GM18519 (cell line): Measurements from ENCODE around the gene CAPN12.

Experiments used
- ATAC-seq: cut with Tn5 transposase; IDR thresholded peaks from one replicate; pipeline ENCODE4 v1.9.1; 2021; ENCODE audit warnings: mild to moderate bottlenecking, moderate library complexity; ENCODE audit not compliant: unreplicated experiment, low FRiP score

Gene CAPN12

DNA sequence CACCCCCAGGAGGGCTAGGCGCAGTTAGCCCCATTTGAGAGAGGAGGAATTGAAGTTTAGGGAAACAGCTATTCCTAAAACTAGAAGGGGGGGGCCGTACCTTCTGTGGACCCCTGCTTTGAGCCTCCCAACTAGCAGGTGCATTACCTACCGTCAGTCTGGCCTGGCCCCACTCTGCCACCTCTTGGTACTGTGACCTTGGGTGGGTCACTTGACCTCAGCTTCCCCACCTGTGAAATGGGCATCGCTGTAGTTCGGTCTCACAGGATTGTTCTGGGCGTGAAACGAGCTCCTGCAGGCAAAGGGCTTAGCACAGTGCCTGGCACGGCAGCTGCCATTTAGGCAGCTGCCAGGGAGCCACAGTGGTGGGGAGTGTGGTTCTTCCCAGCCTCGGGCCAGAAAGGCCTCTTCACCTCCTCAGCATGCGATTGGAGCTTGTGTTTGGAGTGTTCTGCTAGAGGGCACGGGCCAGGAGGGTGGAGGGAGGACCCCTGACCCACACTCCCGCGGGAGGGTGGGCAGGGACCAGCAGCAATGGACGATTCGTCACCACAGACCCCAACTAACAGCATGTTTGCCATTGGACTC lies 32.0 kb downstream of the CAPN12 start:
- no peak for ATAC-seq

DNA sequence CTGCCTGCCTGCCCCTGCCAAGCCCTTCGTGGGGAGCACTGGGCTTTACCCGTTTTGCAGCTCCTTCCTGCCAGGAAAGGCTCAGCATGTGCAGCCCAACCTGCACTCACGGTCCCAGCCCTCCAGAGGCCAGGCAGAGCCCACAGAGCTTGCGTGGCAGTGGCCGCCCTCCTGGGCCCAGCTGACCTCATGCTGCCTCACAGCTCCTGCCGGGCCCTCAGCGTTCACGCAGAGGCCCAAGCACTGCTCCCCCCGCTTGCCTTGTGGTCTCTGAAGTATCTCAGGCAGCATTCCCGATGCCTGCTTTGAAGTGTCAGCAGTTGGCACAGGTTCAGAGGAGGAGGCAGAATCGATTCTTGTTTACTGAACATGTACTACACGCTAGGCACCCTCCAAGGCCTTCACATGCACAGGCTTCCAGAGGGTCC lies 32.5 kb downstream of the CAPN12 start:
- no peak for ATAC-seq

DNA sequence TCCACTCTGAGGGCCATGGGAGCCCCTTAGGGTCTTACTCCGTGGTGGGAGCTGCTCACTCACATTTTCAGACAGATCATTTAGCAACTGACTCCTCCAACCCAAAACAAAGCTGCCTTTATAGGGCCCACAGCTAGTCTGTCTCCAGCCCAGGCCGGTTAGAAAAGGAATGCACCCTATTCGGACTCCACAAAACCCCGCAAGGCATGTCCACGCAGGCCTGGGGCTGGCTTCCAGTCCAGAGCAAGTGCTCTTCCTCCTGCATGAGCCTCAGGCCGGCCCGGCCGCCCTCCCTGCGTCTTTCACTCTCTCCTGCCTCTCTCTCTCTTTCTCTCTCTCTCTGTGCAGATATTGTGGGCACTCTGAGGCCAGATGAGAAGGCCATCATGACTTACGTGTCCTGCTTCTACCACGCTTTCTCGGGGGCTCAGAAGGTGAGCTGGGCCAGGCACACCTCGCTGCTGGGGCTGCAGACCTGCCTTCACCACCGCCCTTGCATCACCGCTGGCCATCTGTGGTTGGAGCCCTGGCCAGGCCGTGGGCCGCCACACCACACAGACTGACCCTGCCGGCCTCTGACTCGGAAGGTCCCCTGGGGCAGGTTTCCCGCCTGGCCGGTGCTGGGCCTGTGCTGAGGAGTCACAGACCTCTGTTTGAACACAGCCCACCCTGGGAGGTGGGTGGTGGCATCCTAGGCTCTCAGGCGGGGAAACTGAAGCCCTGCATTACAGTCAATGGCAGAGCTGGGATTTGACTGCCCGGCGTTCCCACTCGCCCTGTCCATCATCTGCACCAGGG lies 33.1 kb downstream of the CAPN12 start:
- ATAC-seq = no peak

DNA sequence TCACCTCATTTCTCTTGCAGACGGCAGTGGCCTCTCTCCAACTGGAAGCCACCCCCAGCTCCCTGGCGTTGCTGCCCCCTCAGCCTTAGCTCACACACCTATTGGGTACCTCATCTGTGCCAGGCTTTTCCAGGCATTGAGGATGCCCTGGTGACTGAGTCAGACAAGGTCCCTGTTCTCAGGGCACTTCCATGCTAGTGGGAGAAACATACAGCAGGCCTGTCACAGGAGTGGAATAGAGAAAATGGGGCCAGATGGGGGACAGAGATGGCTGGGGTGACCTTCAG lies 33.9 kb downstream of the CAPN12 start:
- no peak for ATAC-seq

DNA sequence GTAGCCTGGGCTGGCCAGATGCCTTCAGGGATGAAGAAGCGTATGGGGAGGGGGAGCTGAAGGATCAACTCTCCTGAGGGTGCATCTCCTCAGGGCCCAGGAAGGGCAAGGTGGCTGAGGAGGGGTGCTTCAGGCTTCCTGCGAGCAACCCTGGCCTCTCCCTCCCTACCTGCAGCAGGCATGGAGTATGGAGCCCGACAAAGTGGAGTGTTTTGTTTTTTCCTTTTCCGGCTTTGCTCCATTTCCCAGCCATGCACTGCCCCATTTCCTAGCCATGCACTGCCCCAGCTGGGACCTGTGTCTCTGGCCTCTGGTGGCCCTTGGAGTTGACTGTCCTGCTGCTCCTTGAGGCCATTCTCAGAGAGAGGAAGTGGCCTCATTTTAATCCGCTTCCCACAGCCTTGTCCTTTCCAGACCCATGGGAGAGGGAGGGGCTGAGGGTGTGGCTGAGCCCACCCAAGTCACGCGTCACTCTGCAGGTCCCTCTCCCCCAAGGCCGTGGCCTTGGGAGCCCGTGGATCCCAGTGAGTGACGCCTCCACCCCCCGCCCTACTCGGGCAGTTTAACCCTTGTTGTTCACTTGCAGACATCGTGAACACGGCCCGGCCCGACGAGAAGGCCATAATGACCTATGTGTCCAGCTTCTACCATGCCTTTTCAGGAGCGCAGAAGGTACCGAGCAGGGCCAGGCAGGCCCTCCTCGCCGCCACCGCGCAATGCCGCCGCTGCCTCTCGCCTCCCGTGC lies 34.4 kb downstream of the CAPN12 start:
- ATAC-seq = no peak

DNA sequence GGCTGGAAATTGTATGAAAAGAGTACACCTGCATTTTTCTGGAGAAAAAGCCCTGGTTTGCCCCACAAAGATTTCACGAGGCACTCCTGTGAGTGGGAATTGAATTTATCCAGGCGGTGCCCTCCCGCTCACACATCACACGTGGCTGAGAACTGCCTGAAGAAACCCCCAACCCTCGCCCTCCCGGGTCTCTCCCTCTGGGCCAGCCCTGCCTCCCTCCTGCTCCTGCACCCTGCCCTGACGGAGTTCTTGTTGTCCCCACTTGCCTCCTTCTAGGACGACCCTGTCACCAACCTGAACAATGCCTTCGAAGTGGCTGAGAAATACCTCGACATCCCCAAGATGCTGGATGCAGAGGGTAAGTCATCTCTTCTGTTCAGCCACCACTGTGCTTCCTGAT lies 35.2 kb downstream of the CAPN12 start:
- no peak for ATAC-seq

DNA sequence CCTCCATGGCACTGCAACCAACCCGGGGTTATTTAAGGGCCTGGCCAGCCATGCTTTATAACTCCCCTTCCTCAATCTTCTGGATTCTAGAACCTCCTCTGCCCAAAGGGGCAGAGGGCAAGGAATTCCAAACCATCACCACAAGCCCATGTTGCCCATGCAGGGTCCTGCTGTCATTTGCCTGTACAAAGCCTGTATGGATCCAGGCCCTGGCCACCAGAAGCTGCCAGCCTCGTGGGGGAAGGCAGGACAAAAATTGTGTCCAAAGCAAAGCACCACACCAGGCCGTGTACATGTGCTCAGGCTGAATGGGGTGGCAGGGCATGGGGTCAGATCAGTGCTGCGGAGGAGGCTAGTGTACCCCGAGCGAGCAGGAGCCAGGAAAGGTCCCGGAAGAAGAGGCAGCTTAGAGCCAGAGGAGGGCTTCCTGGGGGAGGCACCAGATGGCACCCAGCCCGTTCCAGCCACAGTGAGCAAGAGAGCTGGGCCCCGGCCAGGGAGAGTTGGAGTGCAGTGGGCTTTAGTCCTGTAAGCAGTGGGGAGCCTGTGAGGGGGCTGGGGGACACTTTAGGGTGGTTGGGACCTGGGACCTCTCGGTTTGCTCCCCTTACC lies 35.8 kb downstream of the CAPN12 start:
- no peak for ATAC-seq

DNA sequence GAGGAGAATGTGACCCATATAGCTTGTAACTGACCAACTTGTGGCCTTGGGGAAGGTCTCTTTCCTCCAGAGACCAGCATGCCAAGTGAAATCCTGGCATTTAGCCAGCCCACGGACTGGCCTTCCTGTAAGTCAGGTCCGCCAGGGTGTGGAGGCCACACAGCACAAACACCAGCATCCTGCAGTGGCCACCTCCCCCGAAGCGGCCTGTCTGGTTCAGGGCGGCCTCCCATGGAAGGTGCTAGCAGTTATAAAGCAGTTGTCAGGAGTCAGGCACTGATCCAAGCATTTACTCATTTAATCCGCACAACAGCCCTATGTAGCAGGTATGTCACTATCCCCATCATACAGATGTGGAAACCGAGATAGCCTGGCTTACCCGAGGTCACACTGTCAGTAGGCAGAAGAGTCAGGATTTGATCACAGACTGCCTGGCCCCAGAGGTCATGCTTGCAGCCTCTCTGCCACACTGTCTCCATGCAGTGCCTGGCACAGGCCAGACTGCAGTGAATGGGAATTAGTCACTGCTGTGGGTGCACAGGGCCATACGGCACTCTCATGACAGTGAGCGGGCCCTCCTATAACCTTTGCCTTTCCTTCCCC lies 36.7 kb downstream of the CAPN12 start:
- no peak for ATAC-seq

DNA sequence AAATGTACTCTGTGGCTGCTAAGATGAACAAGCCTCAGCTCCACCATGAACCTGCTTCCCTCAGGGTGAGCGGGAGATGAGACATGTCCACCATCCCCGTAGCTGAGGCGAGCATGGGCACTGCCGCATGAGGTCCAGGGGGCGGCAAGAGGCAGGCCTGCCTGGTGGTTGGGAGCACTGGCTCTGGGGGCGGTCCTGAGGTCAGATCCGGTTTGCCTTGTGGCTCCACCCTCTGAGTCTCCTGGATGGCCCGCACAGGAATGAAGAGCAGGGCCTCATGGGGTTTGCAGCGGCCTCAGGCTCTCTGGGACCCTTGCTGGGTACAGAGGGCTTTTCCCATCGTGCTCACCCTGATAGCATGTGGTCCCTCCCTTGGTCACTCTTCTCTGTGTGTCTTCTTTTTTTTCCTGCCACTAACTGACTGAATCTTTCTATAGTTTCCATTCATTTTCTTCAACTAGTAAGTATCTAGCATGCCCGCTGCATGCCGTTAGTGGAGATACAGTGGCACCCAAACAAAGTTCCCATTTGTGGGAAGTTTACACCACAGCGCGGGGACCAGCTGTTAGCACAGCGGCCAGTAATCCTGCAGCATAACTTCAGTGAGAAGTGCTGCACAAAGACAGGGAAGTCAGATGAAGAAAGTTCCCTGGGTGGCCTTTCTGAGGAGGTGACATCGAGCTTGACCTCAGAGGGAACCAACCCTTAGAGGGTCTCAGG lies 37.3 kb downstream of the CAPN12 start:
- no peak for ATAC-seq

DNA sequence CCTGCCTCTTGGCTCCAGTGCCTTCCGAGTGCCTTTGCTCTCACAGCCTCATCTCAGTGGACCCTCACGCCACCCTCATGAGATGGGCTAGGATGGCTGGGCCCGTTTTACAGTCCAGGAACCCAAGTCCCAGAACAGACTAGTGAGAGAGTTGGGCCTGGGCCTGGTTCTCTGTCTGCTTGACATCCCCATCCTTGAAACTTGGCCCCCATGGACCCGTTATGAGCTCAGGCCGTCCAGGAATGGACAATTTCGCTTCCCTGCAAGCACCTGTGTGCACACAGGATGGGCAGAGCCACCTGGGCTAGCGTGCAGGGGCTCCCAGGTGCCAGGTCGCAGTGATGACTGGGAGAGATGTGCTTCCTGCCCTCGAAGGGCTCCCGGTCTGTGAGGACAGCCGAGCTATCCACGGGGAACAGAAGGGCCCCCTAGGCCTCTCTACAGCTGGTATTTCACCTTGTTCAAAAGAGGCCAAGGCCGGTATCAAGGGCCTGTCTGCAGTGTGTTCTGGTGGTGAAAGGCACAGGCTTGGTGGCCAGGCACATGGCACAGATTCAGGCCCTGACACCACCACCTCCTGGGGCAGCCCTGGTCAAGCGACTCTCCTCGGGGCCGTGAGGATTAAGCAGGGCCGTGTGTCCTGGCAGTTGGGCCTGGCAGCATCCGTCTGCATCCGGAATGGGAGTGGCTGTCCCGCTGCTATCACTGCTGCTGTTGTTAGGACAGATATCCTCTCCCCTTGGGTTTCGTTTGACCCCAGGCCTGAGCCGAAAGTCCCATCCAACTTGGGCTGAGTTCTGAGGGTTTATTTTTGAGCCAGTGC lies 38.9 kb downstream of the CAPN12 start:
- ATAC-seq = no peak

DNA sequence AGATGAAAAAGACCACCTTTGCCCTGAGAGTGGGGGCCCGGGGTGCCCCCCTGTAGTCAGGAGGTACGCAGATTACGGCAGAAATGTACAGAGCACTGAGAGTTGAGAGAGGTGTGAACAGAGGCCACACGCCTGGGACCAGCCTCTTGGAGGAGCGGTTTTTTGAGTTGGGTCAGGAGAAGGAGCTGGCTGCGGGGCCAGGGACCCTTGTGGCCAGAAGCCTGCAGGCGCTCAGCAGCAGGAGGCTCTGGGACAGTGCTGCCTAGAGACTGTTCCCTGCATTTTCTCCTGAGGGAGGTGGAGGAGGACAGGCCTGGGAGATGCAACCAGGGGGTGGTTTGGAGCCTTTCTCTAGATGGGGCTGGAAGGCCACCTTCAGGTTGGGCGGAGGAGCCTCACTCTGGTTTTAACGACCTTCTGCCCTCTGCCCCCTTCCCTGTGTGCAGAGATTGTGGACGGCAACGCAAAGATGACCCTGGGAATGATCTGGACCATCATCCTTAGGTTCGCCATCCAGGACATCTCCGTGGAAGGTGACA lies 39.7 kb downstream of the CAPN12 start:
- ATAC-seq = no peak

DNA sequence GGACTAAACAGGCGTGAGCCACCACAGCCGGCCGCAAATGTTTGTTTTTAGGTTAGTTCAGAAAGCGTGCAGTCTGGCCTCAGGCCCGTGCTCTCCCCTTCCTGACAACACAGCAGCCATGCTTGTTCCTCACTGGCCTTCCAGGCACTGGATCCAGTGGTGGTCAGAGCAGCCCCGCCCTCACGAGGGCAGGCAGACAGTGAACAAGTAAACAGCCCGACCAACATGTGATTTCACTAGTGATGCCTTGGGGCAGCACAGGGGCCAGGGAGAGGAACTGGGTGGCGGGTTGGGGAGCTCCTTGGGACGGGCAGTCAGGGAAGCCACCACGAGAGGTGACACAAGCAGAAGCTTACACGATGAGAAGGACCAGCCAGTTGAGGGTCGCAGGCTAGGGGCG lies 40.8 kb downstream of the CAPN12 start:
- ATAC-seq = no peak

DNA sequence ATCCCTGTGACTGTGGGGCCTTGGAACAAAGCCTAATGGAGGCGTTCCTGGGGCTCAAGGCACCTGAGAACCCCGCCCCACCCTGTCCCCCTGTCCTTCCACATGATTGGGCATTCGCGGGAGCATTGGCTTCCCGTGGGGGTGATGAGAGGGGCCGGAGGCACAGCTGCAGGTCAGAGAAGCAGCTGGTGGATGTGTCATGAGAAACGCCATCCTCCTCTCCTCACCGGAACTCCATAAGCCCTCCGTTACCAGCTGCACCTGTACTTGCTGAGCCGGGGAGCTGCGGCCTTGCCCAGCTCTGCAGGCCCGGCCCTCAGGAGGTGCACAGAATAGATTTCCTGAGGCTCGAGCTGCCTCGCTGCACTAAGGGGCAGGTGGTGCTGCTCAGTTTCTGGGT lies 42.0 kb downstream of the CAPN12 start:
- no peak for ATAC-seq

DNA sequence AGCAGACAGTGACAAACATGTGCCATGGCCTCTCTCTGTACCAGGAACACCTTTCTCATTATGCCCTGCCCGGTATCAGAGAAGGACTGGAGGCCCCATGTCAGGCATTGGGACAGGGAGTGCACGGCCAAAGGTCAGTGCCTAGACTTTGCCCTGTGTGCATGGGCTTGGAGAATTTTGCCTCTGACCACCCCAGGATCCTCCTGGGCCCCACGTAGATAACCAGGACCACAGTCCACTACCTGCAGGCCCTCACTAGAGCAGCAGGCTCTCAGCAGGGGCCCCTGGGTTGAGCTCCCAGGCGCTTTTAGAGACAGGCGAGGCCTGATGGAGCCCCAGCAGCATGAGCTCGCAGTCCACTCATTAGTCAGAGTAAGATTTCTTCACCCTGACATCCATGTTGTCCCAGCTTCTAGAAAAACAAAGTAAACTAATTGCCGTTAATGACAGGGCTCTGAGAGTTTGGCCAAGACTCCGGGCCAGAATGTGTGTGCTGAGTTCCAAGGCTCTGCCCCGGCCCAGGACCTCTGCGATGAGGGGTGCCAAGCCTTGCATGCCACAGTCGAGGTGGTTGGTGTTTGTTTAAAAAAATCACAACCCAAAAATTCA lies 42.7 kb downstream of the CAPN12 start:
- no peak for ATAC-seq

DNA sequence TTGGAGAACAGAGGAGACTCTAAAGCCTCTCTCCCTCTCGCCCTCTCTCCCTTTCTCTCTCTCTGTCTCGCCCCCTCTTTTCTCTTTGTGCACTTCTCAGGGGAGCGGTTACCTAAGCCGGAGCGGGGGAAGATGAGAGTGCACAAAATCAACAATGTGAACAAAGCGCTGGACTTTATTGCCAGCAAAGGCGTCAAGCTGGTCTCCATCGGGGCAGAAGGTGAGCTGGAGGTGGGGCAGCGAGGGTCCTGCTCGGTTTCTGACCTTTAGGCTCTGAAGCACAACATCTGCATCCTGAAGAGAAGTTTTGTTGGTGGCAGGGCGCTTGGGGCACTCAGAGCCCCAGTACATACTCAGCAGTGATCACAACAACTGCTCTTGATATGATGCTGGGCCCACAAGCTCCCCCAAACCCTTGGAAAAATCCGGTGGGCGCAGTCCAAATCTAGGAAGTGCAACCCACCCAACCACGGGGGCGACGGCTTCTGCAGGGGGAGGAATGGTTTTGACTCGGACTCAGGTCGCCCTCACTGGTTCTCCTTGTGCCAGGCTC lies 43.3 kb downstream of the CAPN12 start:
- ATAC-seq = no peak

DNA sequence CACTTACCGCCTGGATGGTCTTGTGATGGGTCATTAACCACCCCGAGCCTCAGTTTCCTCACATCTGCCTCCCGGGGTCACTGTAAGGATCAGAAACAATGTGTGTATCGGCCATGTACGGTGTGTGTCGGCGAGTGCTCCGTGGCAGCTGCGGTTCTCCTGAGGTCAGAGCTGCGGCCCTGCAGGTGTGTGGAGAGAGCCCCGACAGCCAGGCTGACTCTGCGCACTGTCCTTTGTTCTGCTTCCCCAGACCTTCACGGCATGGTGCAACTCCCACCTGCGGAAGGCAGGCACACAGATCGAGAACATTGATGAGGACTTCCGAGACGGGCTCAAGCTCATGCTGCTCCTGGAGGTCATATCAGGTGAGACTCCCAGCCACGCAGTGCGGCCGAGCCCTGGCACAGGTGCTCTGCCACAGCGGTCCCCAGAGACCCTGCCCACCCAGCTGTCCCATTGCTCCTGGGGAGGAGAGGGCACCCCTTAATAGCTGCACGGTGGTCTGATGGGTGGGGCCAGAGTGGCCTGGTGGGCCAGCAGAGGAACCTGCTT lies 43.8 kb downstream of the CAPN12 start:
- ATAC-seq = no peak

DNA sequence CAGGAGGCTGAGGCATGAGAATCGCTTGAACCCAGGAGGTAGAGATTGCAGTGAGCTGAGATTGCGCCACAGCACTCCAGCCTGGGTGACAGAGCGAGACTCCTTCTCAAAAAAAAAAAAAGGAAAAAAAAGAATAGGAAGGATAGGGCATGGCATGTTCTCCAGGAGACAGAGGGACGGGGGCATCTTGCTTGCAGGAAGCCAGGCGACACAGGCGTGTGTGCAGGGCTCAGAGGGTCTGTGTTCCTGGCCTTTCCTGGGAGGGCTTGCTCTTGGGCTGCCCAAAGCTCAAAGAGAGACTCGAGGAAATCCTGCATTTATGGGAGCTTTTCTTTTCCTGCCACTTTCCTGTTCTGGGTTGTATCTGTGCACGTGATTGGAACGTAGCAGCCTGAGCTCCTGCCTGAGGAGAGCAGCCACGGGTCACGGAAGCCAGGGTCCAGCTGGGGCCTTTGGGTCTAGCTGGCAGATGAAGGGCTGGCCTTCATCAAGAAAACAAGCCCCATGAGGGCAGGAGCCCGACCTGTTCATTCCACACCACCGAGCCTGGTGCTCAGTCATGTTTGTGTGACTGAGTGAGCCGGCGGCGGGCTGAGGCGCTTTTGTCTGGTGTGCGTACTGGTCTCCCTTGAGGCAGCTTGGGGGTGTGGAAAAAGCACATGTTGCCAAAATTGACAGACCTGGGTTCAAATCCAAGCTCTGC lies 44.5 kb downstream of the CAPN12 start:
- ATAC-seq = no peak

DNA sequence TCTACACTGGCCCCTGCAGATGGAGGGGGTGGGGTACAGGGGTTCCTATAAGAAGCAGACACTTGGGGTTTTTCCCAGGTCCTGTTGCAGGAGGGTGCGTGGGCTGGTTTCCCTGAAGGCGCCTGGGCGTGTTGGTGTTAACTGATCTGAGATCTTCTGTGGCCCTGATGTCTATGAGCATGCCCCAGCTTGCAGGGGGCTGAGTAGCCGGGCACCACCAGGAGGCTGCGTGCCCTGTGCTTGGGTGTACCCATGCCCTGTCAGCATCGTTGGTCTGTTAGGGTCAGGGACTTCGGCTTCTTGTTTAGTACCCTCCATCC lies 45.3 kb downstream of the CAPN12 start:
- no peak for ATAC-seq
